GM12872 (cell line): ENCODE measurements around the gene ACOXL.

Source experiments
- CTCF ChIP-seq: IDR thresholded peaks from 3 replicates; pipeline ENCODE4 v1.5.1; 2011; ENCODE audit warnings: low read depth, mild to moderate bottlenecking, low read length, moderate library complexity; ENCODE audit not compliant: insufficient read depth

The ACOXL gene

DNA sequence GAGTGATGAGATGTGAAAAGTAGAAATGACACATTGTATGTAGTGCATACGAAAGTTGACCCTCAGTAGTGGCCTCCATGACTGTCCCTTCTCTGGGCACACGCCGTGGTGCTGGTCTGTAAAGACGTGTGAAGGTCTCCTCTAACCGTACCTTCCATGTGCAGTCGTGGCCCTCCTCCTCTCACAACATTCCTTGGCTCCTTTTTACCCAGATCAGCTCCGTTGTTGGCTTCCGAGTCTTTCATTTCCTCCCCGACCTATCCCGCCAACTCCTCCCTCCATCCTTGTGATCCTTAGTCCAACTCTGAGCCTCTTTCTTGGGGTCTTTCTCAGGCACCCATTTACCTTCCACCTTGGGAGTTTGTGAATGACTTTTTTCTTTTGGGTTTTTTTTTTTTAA is 227.9 kb downstream of the ACOXL start:
- TF ChIP-seq CTCF: no peak

GRCh38 chr2:110960954-110961353 is 228.6 kb downstream of the ACOXL start:
- TF ChIP-seq CTCF: no peak

DNA sequence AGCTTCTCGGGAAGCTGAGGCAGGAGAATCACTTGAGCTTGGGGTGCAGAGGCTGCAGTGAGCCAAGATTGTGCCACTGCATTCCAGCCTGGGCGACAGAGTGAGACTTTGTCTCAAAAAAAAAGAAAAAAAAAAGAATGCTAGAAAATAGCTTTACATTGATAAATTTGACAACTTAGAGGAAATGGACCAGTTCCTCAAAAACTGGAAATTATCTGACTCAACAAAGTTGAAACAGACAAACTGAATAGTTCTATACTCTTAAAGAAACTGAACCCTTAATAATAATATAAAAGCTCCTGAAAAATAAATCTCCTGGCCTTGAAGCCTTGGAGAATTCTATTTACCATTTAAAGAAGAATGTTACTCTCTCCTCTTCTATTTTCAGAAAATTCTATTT is 237.3 kb downstream of the ACOXL start:
- TF ChIP-seq CTCF: no peak

DNA sequence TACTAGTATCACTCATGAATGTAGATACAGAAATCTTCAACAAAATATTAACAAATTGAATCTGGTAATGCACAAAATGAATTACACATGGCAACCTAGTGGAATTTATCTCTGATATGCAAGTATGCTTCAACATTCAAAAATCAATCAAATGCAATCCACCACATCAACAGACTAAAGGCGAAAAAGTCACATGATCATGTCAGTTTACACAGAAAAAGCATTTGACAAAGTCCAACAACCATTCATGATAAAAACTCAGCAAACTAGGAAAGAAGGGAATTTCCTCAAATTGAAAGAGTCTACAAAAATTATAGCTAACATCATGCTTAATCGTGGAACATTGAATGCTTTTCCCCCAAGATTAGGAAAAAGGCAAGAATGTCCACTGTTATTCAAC is 237.8 kb downstream of the ACOXL start:
- TF ChIP-seq CTCF: no peak

DNA sequence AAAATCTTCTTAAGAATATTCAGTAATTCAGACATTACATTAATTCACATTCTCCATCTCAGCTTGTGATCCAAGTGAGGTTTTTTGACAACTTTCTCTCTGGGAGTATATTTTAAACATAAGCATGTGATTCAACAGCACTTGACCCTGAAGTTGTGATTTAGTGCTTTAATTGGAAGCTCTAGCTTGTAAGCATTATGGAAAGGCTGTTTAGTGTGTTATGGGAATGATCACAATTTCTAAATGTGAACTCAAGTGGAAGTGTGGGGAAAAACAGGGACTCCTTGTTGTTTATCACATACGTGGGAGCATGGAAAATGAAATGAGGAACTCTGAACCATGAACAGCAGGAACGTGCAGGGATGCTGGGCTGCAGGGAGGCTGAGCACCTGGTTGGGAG is 239.4 kb downstream of the ACOXL start:
- TF ChIP-seq CTCF: no peak

- TF ChIP-seq CTCF: no peak
Measured at GRCh38 chr2:110973262-110973661, 240.9 kb downstream of the ACOXL start.

DNA sequence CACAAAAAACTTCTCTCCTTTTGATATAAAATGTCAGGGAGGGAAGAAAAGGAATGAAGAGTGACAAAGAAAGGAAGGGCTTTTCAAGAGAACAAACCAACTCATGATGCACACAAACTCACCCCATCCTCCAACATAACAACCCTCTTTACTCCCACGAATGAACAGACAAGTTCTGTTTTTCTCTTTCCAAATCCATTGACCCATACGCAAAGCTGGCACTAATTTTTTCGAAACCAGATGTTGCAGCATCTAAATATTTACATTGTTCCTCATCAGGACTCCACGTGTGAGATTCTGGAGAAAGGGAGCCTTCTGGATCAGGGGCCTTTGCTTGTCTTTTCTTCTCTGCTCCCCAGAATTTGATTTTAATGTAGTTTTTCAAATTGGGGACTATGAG is 245.0 kb downstream of the ACOXL start:
- no peak for TF ChIP-seq CTCF

DNA sequence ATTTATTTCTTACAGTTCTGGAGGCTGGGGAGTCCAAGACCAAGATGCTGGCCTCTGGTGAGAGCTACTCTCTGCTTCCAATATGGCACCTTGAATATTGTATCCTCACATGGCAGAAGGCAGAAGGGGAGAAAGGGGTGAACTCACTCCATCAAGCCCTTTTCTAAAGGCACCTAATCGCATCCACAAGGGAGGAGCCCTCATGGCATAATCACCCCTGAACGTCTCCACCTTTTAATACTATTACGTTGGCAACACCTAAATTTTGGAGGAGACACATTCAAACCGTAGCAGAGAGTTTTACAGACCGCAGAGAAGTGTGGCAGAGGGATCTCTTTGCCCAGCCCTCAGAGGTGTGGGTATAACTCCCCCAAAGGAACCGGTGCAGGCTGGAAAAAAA is 245.8 kb downstream of the ACOXL start:
- no peak for TF ChIP-seq CTCF
